K562 (cell line): ENCODE data around the gene RBM19. TPM values are rescaled to one million over a fixed set of nuclear protein-coding genes. Genes with fewer than 3 reads are reported as not detected.

Experiments
- ATAC-seq: fragments of 200-7000 bp; cut with Tn5 transposase; 3 replicates; pipeline ENCODE4 v1.9.1; 2020; ENCODE audit warnings: moderate library complexity
- Bru-seq: library from RNA; stranded (reverse); fragments of 400-500 nt; gene quantifications from one replicate; lab custom pipeline; 2021; lab: Mats Ljungman, UMichigan
- BruChase-seq, 2 experiments: library from RNA; stranded (reverse); fragments of 400-500 nt; gene quantifications; one replicate each; lab custom pipeline; 2021; lab: Mats Ljungman, UMichigan
- BruUV-seq: library from RNA; stranded (reverse); fragments of 400-500 nt; replicated peaks from 2 replicates; lab custom pipeline; 2021; lab: Mats Ljungman, UMichigan
- CTCF ChIA-PET: fragments of 300-600 bp; formaldehyde crosslinking; extraction: SDS; loops from one replicate; lab custom pipeline; 2021; ENCODE audit warnings: low intra/inter-chr PET ratio; lab: Yijun Ruan, JAX
- POLR2A ChIA-PET: fragments of 300-600, 350-650 bp; sonication (Branson Sonifier 250); formaldehyde crosslinking; extraction: SDS; loops from one replicate; lab custom pipeline; 2021; ENCODE audit warnings: antibody characterized with exemption, inconsistent platforms; lab: Yijun Ruan, JAX
- DNase-seq, 4 experiments: peaks; one replicate each; pipeline versions ENCODE4 v3.0.0 to v3.0.0-alpha.2; 2011 to 2018; ENCODE audit warnings: low spot score in 3 of 4, mixed read lengths in 3 of 4; ENCODE audit errors: extremely low read depth in 1 of 4
- FAIRE-seq: peaks from 2 replicates; lab custom pipeline; 2011; peaks lifted over from hg19 to GRCh38; lab: Jason Lieb, UNC
- H2AFZ ChIP-seq: 2 replicates; pipeline ENCODE4 v1.6.0; 2011; ENCODE audit warnings: low read depth, low read length, control low read depth, inconsistent platforms
- H3K27ac ChIP-seq: fragments of 200-600 bp; 3 replicates; pipeline ENCODE4 v1.8.0; 2011; ENCODE audit warnings: low read depth, mild to moderate bottlenecking, control low read depth, inconsistent platforms, low read length, moderate library complexity, mixed read lengths; ENCODE audit errors: extremely low read depth
- H3K27me3 ChIP-seq, 2 experiments: fragments of 300-600 bp in 1 of 2; 2 replicates in 1 of 2; 3 replicates in 1 of 2; pipeline versions ENCODE4 v1.6.0 to v1.8.0; 2011; ENCODE audit warnings: inconsistent platforms in 2 of 2, low read length in 2 of 2, mild to moderate bottlenecking in 1 of 2, mixed read lengths in 1 of 2, moderate library complexity in 1 of 2; ENCODE audit not compliant: control insufficient read depth in 2 of 2, insufficient read depth in 2 of 2
- H3K36me3 ChIP-seq: fragments of 300-600 bp; 3 replicates; pipeline ENCODE4 v1.8.0; 2011; ENCODE audit warnings: mild to moderate bottlenecking, low read length, inconsistent platforms; ENCODE audit not compliant: control insufficient read depth, insufficient read depth
- H3K4me1 ChIP-seq, 2 experiments: fragments of 200-600 bp in 1 of 2; replicated peaks in 1 of 2; 2 replicates in 1 of 2; 3 replicates in 1 of 2; pipeline versions ENCODE4 v1.5.1 to v1.8.0; 2011; ENCODE audit warnings: inconsistent platforms in 2 of 2, low read length in 2 of 2, mild to moderate bottlenecking in 1 of 2, mixed read lengths in 1 of 2, moderate library complexity in 1 of 2; ENCODE audit not compliant: control insufficient read depth in 2 of 2, insufficient read depth in 2 of 2
- H3K4me2 ChIP-seq: 2 replicates; pipeline ENCODE4 v1.6.1; 2011; ENCODE audit warnings: low read length, control low read depth, inconsistent platforms, mixed read lengths; ENCODE audit not compliant: insufficient read depth
- H3K4me3 ChIP-seq: fragments of 200-600 bp; sonication (generic), shearing (Covaris generic); 2 replicates; pipeline ENCODE4 v1.5.1; 2016; ENCODE audit warnings: control low read depth, inconsistent platforms
- H3K79me2 ChIP-seq: fragments of 200-600 bp; 3 replicates; pipeline ENCODE4 v1.8.0; 2011; ENCODE audit warnings: low read length, inconsistent platforms; ENCODE audit not compliant: control insufficient read depth, insufficient read depth
- H3K9ac ChIP-seq, 2 experiments: 2 replicates each; pipeline versions ENCODE4 v1.6.0 to v1.6.1; 2011; ENCODE audit warnings: low read depth in 2 of 2, low read length in 2 of 2, control low read depth in 1 of 2, inconsistent platforms in 1 of 2, mild to moderate bottlenecking in 1 of 2, mixed read lengths in 1 of 2; ENCODE audit not compliant: insufficient read depth in 1 of 2
- H3K9me1 ChIP-seq: one replicate; pipeline ENCODE4 v1.6.0; 2011; ENCODE audit warnings: inconsistent platforms, mild to moderate bottlenecking, low read length, moderate library complexity; ENCODE audit not compliant: control insufficient read depth, insufficient read depth
- H3K9me3 ChIP-seq: replicated peaks from 2 replicates; pipeline ENCODE4 v1.5.1; 2011; ENCODE audit warnings: low read depth, low read length, inconsistent platforms; ENCODE audit not compliant: control insufficient read depth, insufficient read depth
- H4K20me1 ChIP-seq: replicated peaks from 2 replicates; pipeline ENCODE4 v1.6.1; 2011; ENCODE audit warnings: low read length, inconsistent platforms, mixed read lengths; ENCODE audit not compliant: control insufficient read depth, insufficient read depth
- CBX1 ChIP-seq: sonication (generic); IDR thresholded peaks from 2 replicates; pipeline ENCODE4 v1.6.1; 2016; ENCODE audit warnings: antibody characterized with exemption, low read depth, mild to moderate bottlenecking
- EGR1 ChIP-seq: fragments of 450-650 bp; conservative IDR thresholded peaks from 2 replicates; pipeline ENCODE4 v1.6.1; 2017; ENCODE audit warnings: mild to moderate bottlenecking
- FUS ChIP-seq: fragments of 200-400 bp; formaldehyde crosslinking; optimal IDR thresholded peaks from 2 replicates; pipeline ENCODE3; 2017; ENCODE audit warnings: low read depth, low read length
- PCBP2 ChIP-seq: fragments of 200-400 bp; formaldehyde crosslinking; IDR thresholded peaks from 2 replicates; pipeline ENCODE4 v1.6.1; 2018; ENCODE audit warnings: low read length, low read depth, mild to moderate bottlenecking, moderate library complexity; ENCODE audit not compliant: poor library complexity, severe bottlenecking
- RAD51 ChIP-seq: fragments of 450-650 bp; IDR thresholded peaks from 2 replicates; pipeline ENCODE4 v1.7.1; 2016; ENCODE audit warnings: low read depth, mild to moderate bottlenecking, borderline replicate concordance
- YY1 ChIP-seq, 3 experiments: IDR thresholded peaks; 2 replicates each; pipeline ENCODE4 v1.6.1; 2011; ENCODE audit warnings: low read length in 2 of 3, mild to moderate bottlenecking in 2 of 3, moderate library complexity in 2 of 3, borderline replicate concordance in 1 of 3, control low read depth in 1 of 3, low read depth in 1 of 3; ENCODE audit not compliant: insufficient read depth in 3 of 3, insufficient replicate concordance in 2 of 3, control insufficient read depth in 1 of 3, insufficient read length in 1 of 3; ENCODE audit errors: extremely low read depth in 1 of 3
- ZNF212 ChIP-seq: fragments of 450-650 bp; formaldehyde crosslinking; IDR thresholded peaks from 2 replicates; pipeline ENCODE4 v1.4.0; 2020; ENCODE audit warnings: mild to moderate bottlenecking
- ZNF24 ChIP-seq: fragments of 450-650 bp; IDR thresholded peaks from 2 replicates; pipeline ENCODE4 v1.6.1; 2016
- ZNF445 ChIP-seq: fragments of 250-450 bp; sonication (Bioruptor Pico); IDR thresholded peaks from 2 replicates; pipeline ENCODE4 v1.4.0; 2020; ENCODE audit warnings: low read depth, mild to moderate bottlenecking, moderate library complexity
- WGBS: fragments of 100-300 bp; shearing (Covaris generic); methylation state at CpG from one replicate; pipeline ENCODE4 v1.1.6; 2016; ENCODE audit warnings: low coverage, mixed read lengths; ENCODE audit not compliant: insufficient coverage; ENCODE audit errors: missing lambda C conversion rate; 5-methylcytosine and 5-hydroxymethylcytosine counted together
- in situ Hi-C: fragments of 300-500 bp; cut with MboI; formaldehyde crosslinking; loops from 4 replicates; pipeline ENCODE4 v1.15.0; 2018; ENCODE audit warnings: inconsistent platforms, mixed read lengths
- intact Hi-C: fragments of 100-400 bp; cut with micrococcal nuclease; formaldehyde crosslinking; loops from 2 replicates; pipeline ENCODE4 v1.14.2; 2022
- long read RNA-seq, 3 experiments: library from polyadenylated mRNA in 2 of 3; library from RNA in 1 of 3; unstranded in 2 of 3; stranded (forward) in 1 of 3; transcript quantifications; one replicate each; pipeline ENCODE4 v2.0.0, GENCODE V29; 2019 to 2022
- polyA minus RNA-seq, 3 experiments: library from RNA; depleted of rRNA, polyadenylated mRNA; stranded (reverse); fragments of >200 nt; gene quantifications; 2 replicates each; pipeline ENCODE4 v1.2.3, GENCODE V29; 2011
- polyA plus RNA-seq, 8 experiments: library from polyadenylated mRNA; depleted of rRNA in 4 of 8; stranded (reverse) in 5 of 8; unstranded in 3 of 8; fragments of >200 nt; fragmentation: Nextera tagmentation in 2 of 8; fragmentation: Illumina TruSeq in 1 of 8; extraction: Ambion mirVana in 2 of 8; extraction: Trizol in 1 of 8; gene quantifications; 2 replicates each; pipeline versions ENCODE4 v1.2.1 to v1.2.3, GENCODE V29; 2011 to 2014; ENCODE audit warnings: inconsistent platforms in 1 of 8, missing spikeins in 1 of 8
- total RNA-seq, 7 experiments: library from RNA; depleted of rRNA in 6 of 7; stranded (reverse); fragments of >200 nt in 6 of 7; fragmentation: Illumina TruSeq in 2 of 7; extraction: Trizol in 2 of 7; gene quantifications; 2 replicates each; pipeline versions ENCODE4 v1.2.1 to v1.2.3, GENCODE V29; 2011 to 2021; ENCODE audit warnings: low replicate concordance in 1 of 7
- TF ChIP-seq, protein P1 (sequence below): fragments of 250-450 bp; sonication (Bioruptor Pico); IDR thresholded peaks from 2 replicates; pipeline ENCODE4 v1.4.0; 2020; ENCODE audit warnings: mild to moderate bottlenecking, moderate library complexity
- TF ChIP-seq, protein P2 (sequence below): sonication (generic); formaldehyde crosslinking; IDR thresholded peaks from 2 replicates; pipeline ENCODE4 v1.8.0; 2023; ENCODE audit warnings: mild to moderate bottlenecking, missing genetic modification reagents

Gene RBM19
- 62.4 and 97.5 TPM in 2 replicates for total RNA-seq (2011; cell fraction: chromatin; rRNA removed; ENCODE audit: low replicate concordance)
- 44.2 and 51.4 TPM in 2 replicates for total RNA-seq (2011; cell fraction: nucleolus; rRNA removed)
- total RNA-seq (2011; cell fraction: nucleoplasm; rRNA removed), result 50.4 and 55.4 TPM in 2 replicates
- total RNA-seq (2014; rRNA removed) (50.4 and 51.0 TPM in 2 replicates), total RNA-seq (2014; rRNA removed; fragmentation: Illumina TruSeq; extraction: Trizol) (30.9 and 34.5 TPM in 2 replicates), total RNA-seq (2015; rRNA removed; fragmentation: Illumina TruSeq; extraction: Trizol) (42.1 and 45.2 TPM in 2 replicates), total RNA-seq (2021) (51.5 and 58.4 TPM in 2 replicates), polyA plus RNA-seq (2011; rRNA removed) (22.4 and 22.6 TPM in 2 replicates), polyA plus RNA-seq (2014; fragmentation: Illumina TruSeq; extraction: Trizol) (37.9 TPM in 2 replicates), polyA plus RNA-seq (2014; fragmentation: Nextera tagmentation; extraction: Ambion mirVana) (10 to 100 TPM; 16.0 to 19.5 TPM), polyA plus RNA-seq (2014; rRNA removed) (49.7 and 53.4 TPM in 2 replicates), polyA minus RNA-seq (2011; rRNA and poly(A)+ RNA removed) (26.9 and 34.1 TPM in 2 replicates), Bru-seq, nascent RNA (percentile 68 among the genes with signal in this experiment), BruChase-seq, experiment 1, labeled RNA remaining after a 2-hour chase (percentile 62 among the genes with signal in this experiment), BruChase-seq, experiment 2, labeled RNA remaining after a 6-hour chase (percentile 61 among the genes with signal in this experiment)
- 16.8 and 23.2 TPM in 2 replicates for polyA plus RNA-seq (2011; cell fraction: cytosol; rRNA removed)
- polyA plus RNA-seq (2011; cell fraction: nucleus; rRNA removed), result 63.1 and 103 TPM in 2 replicates
- 23.4 and 32.8 TPM in 2 replicates for polyA plus RNA-seq (2012)
- polyA minus RNA-seq (2011; cell fraction: cytosol; rRNA and poly(A)+ RNA removed), result 21.8 and 27.6 TPM in 2 replicates
- 41.9 and 53.0 TPM in 2 replicates for polyA minus RNA-seq (2011; cell fraction: nucleus; rRNA and poly(A)+ RNA removed)
- long read RNA-seq, experiment 1, full-length matches to known transcripts, result 131 of 228 reads
- long read RNA-seq, experiment 1, partial matches to known transcripts, result 59 of 228 reads
- long read RNA-seq, experiment 1, other reads (novel, unspliced or antisense), result 38 of 228 reads
- long read RNA-seq, experiment 2, full-length matches to known transcripts, result 8 of 43 reads
- long read RNA-seq, experiment 2, partial matches to known transcripts, result 25 of 43 reads
- long read RNA-seq, experiment 2, other reads (novel, unspliced or antisense), result 10 of 43 reads
- long read RNA-seq, experiment 3, full-length matches to known transcripts, result 7 of 25 reads
- long read RNA-seq, experiment 3, partial matches to known transcripts, result 16 of 25 reads
- long read RNA-seq, experiment 3, other reads (novel, unspliced or antisense), result 2 of 25 reads

- H3K9me3 ChIP-seq, result no peaks in the 10 kb centered on the region
- BruUV-seq, result TSS peak; percentile 94
- peak within 1 kb of the TSS; percentile 99 for H3K4me2 ChIP-seq
- ATAC-seq (peak; percentile 99), FAIRE-seq (peak; percentile 99), DNase-seq (peak; percentile 99)
- no peaks in the 10 kb centered on the region for H3K9me1 ChIP-seq
- peak within 1 kb of the TSS; percentile 76 for H3K4me3 ChIP-seq
- peak within 1 kb of the TSS; percentile 96 for H2AFZ ChIP-seq
- peak within 1 kb of the TSS; percentile 80 to 91 for H3K9ac ChIP-seq
- H3K27ac ChIP-seq, result peak within 1 kb of the TSS; percentile 73
- 1% methylated on average over 42 of the region's 46 CpGs for WGBS
- in situ Hi-C loops, result no loop called here
- POLR2A ChIA-PET, result interaction anchor here (0.7 to 1.5 kb wide), 4 partner anchors 9 to 134 kb away, joined by 3 to 5 read pairs (median 4); no protein-coding TSS in a partner anchor
- H3K27me3 ChIP-seq, result peaks cover 0 to 6% of the 10 kb centered on the region in 2 experiments; a peak in 2 of 5 replicates
- H3K4me1 ChIP-seq, result peaks cover 4 to 15% of the 10 kb centered on the region in 2 experiments; a peak in 3 of 5 replicates
- intact Hi-C loops, result loop anchor here (2.0 kb wide), 1 partner anchor 33 kb away; no protein-coding TSS in a partner anchor
- peaks cover 34% of the 10 kb centered on the region for H3K79me2 ChIP-seq
- peaks cover 36% of the 10 kb centered on the region; the same call in 2 of the 3 replicates for H3K36me3 ChIP-seq
- CTCF ChIA-PET, result interaction anchor here (0.9 kb wide), 1 partner anchor 505 kb away, joined by 4 read pairs; no protein-coding TSS in a partner anchor
- H4K20me1 ChIP-seq, result no peaks in the 10 kb centered on the region
- TF ChIP-seq ZNF24 (no peak), CBX1 (0 out of 2 replicates have a peak, but pooled peaks have one; percentile 46), PCBP2 (no peak), EGR1 (no peak), ZNF212 (CRISPR knock-in tag) (no peak), YY1 (IDR thresholded peaks at IDR 0.05; ENCODE audit: borderline replicate concordance in 1 of 3, control insufficient read depth in 1 of 3, extremely low read depth in 1 of 3, insufficient read depth in 3 of 3, insufficient read length in 1 of 3, insufficient replicate concordance in 2 of 3, low read depth in 1 of 3, low read length in 2 of 3) (peak; percentile 96 to 99 (median 98)), RAD51 (peak; percentile 96), FUS (no peak), ZNF445 (no peak)
- TF ChIP-seq, protein P1, sequence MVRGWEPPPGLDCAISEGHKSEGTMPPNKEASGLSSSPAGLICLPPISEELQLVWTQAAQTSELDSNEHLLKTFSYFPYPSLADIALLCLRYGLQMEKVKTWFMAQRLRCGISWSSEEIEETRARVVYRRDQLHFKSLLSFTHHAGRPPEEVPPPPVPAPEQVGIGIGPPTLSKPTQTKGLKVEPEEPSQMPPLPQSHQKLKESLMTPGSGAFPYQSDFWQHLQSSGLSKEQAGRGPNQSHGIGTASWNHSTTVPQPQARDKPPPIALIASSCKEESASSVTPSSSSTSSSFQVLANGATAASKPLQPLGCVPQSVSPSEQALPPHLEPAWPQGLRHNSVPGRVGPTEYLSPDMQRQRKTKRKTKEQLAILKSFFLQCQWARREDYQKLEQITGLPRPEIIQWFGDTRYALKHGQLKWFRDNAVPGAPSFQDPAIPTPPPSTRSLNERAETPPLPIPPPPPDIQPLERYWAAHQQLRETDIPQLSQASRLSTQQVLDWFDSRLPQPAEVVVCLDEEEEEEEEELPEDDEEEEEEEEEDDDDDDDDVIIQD (CRISPR knock-in tag), result no peak
- TF ChIP-seq, protein P2, sequence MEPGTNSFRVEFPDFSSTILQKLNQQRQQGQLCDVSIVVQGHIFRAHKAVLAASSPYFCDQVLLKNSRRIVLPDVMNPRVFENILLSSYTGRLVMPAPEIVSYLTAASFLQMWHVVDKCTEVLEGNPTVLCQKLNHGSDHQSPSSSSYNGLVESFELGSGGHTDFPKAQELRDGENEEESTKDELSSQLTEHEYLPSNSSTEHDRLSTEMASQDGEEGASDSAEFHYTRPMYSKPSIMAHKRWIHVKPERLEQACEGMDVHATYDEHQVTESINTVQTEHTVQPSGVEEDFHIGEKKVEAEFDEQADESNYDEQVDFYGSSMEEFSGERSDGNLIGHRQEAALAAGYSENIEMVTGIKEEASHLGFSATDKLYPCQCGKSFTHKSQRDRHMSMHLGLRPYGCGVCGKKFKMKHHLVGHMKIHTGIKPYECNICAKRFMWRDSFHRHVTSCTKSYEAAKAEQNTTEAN (CRISPR knock-in tag), result 0 out of 2 replicates have a peak, but pooled peaks have one; percentile 45
These were observed at the start of gene RBM19 for GRCh38 chr12:113965951-113966797. TSS of gene RBM19 (minus strand) at chr12:113966325. CDS start at chr12:113966227, 98 bp downstream.
